HCT116 (cell line): ENCODE results near the gene PRKCH. TPM values are rescaled to one million over a fixed set of nuclear protein-coding genes. Genes with fewer than 3 reads are reported as not detected.

ENCODE experiments used
- ATAC-seq: fragments of 200-7000 bp; cut with Tn5 transposase; 2 replicates; pipeline ENCODE4 v1.9.1; 2020; ENCODE audit warnings: mild to moderate bottlenecking, moderate library complexity
- BruUV-seq: library from RNA; stranded (reverse); fragments of 400-500 nt; replicated peaks from 2 replicates; lab custom pipeline; 2021; lab: Mats Ljungman, UMichigan
- CTCF ChIA-PET: fragments of 300-600 bp; sonication (Branson Sonifier 250); formaldehyde crosslinking; loops from one replicate; lab custom pipeline; 2021; ENCODE audit warnings: antibody characterized with exemption; lab: Charles Lee
- POLR2A ChIA-PET: fragments of 300-600, 350-600 bp; sonication (Branson Sonifier 250); formaldehyde crosslinking; loops from one replicate; lab custom pipeline; 2021; ENCODE audit warnings: antibody characterized with exemption; lab: Charles Lee
- RAD21 ChIA-PET, 2 experiments: fragments of 300-600 bp; sonication (Branson Sonifier 250); formaldehyde crosslinking; loops; one replicate each; lab custom pipeline; 2023; ENCODE audit warnings: low total read pairs in 2 of 2; ENCODE audit not compliant: uncharacterized antibody in 2 of 2, unreplicated experiment in 2 of 2, low non-redundant PET in 1 of 2; lab: Charles Lee
- DNase-seq: peaks from one replicate; pipeline ENCODE4 v3.0.0-alpha.2; 2010; ENCODE audit warnings: low read depth, low spot score
- H2AFZ ChIP-seq: fragments of 200-600 bp; shearing (Covaris generic), sonication (generic); 2 replicates; pipeline ENCODE4 v1.6.1; 2017; ENCODE audit warnings: low read depth, mixed run types, mixed read lengths, antibody characterized with exemption, low read length; ENCODE audit not compliant: poor library complexity, severe bottlenecking
- H3K27ac ChIP-seq: 2 replicates; pipeline ENCODE4 v1.5.1; 2012; ENCODE audit warnings: low read depth, low read length
- H3K27me3 ChIP-seq: fragments of 200-600 bp; sonication (generic); 2 replicates; pipeline ENCODE4 v1.6.1; 2016; ENCODE audit warnings: mixed run types, low read length, mixed read lengths; ENCODE audit not compliant: insufficient read depth
- H3K36me3 ChIP-seq, 2 experiments: fragments of 200-500 bp in 1 of 2; fragments of 200-600 bp in 1 of 2; sonication (Bioruptor generic) in 1 of 2; sonication (generic) in 1 of 2; 2 replicates each; pipeline versions ENCODE4 v1.5.1 to v1.6.1; 2014 to 2016; ENCODE audit warnings: low read length in 2 of 2, inconsistent platforms in 1 of 2, mixed read lengths in 1 of 2, mixed run types in 1 of 2; ENCODE audit not compliant: insufficient read depth in 2 of 2, control insufficient read depth in 1 of 2
- H3K4me1 ChIP-seq, 2 experiments: fragments of 200-600 bp in 1 of 2; sonication (generic) in 1 of 2; 2 replicates each; pipeline versions ENCODE4 v1.5.1 to v1.6.1; 2012 to 2017; ENCODE audit warnings: low read length in 2 of 2, inconsistent platforms in 1 of 2, mild to moderate bottlenecking in 1 of 2, mixed read lengths in 1 of 2, mixed run types in 1 of 2, moderate library complexity in 1 of 2; ENCODE audit not compliant: insufficient read depth in 2 of 2, control insufficient read depth in 1 of 2
- H3K4me2 ChIP-seq: fragments of 200-600 bp; sonication (generic); 2 replicates; pipeline ENCODE4 v1.6.1; 2017; ENCODE audit warnings: mixed run types, low read length, mixed read lengths
- H3K4me3 ChIP-seq, 2 experiments: fragments of 200-600 bp in 1 of 2; sonication (generic) in 1 of 2; replicated peaks in 1 of 2; 2 replicates each; pipeline ENCODE4 v1.5.1; 2011 to 2016; ENCODE audit warnings: low read length in 2 of 2, control low read depth in 1 of 2, low read depth in 1 of 2, mild to moderate bottlenecking in 1 of 2, mixed read lengths in 1 of 2, mixed run types in 1 of 2
- H3K79me2 ChIP-seq: fragments of 200-600 bp; sonication (generic); 2 replicates; pipeline ENCODE4 v1.6.1; 2017; ENCODE audit warnings: mild to moderate bottlenecking, mixed run types, low read length, moderate library complexity, mixed read lengths; ENCODE audit not compliant: insufficient read depth
- H3K9ac ChIP-seq: fragments of 200-600 bp; sonication (generic); 2 replicates; pipeline ENCODE4 v1.6.1; 2016; ENCODE audit warnings: low read length, mixed read lengths
- H3K9me2 ChIP-seq: fragments of 200-600 bp; sonication (generic), shearing (Covaris generic); 2 replicates; pipeline ENCODE4 v1.6.1; 2017; ENCODE audit warnings: mixed run types, mild to moderate bottlenecking, moderate library complexity; ENCODE audit not compliant: insufficient read depth
- H3K9me3 ChIP-seq, 2 experiments: fragments of 200-500 bp in 1 of 2; fragments of 200-600 bp in 1 of 2; sonication (Bioruptor generic) in 1 of 2; sonication (generic) in 1 of 2; 2 replicates each; pipeline ENCODE4 v1.6.1; 2014 to 2017; ENCODE audit warnings: low read length in 2 of 2, mixed read lengths in 2 of 2, inconsistent platforms in 1 of 2, low read depth in 1 of 2, mild to moderate bottlenecking in 1 of 2, mixed run types in 1 of 2, moderate library complexity in 1 of 2; ENCODE audit not compliant: control insufficient read depth in 1 of 2, insufficient read depth in 1 of 2
- H4K20me1 ChIP-seq: fragments of 200-600 bp; sonication (generic), shearing (Covaris generic); 2 replicates; pipeline ENCODE4 v1.6.1; 2017; ENCODE audit warnings: mixed run types, mild to moderate bottlenecking, moderate library complexity; ENCODE audit not compliant: insufficient read depth
- ATF3 ChIP-seq: IDR thresholded peaks from 2 replicates; pipeline ENCODE4 v1.6.1; 2012
- CEBPB ChIP-seq: IDR thresholded peaks from 2 replicates; pipeline ENCODE4 v1.6.1; 2012; ENCODE audit warnings: low read depth
- EGR1 ChIP-seq: IDR thresholded peaks from 2 replicates; pipeline ENCODE4 v1.6.1; 2012; ENCODE audit warnings: low read depth
- ELF1 ChIP-seq: IDR thresholded peaks from 2 replicates; pipeline ENCODE4 v1.6.1; 2012; ENCODE audit warnings: low read depth, borderline replicate concordance
- EZH2phosphoT487 ChIP-seq: fragments of 200-600 bp; IDR thresholded peaks from 2 replicates; pipeline ENCODE4 v1.6.1; 2018; ENCODE audit warnings: antibody characterized with exemption, borderline replicate concordance
- FOSL1 ChIP-seq: IDR thresholded peaks from 2 replicates; pipeline ENCODE4 v1.6.1; 2012; ENCODE audit warnings: low read depth
- JUND ChIP-seq: IDR thresholded peaks from 2 replicates; pipeline ENCODE4 v1.6.1; 2012
- POLR2A ChIP-seq: IDR thresholded peaks from 2 replicates; pipeline ENCODE4 v1.7.0; 2011; ENCODE audit warnings: borderline replicate concordance; ENCODE audit not compliant: insufficient read depth, insufficient read length; ENCODE audit errors: extremely low read depth
- POLR2AphosphoS5 ChIP-seq: IDR thresholded peaks from 2 replicates; pipeline ENCODE4 v1.6.1; 2011; ENCODE audit warnings: mild to moderate bottlenecking, low read depth, low read length, moderate library complexity
- RAD21 ChIP-seq: IDR thresholded peaks from 2 replicates; pipeline ENCODE4 v1.6.1; 2012; ENCODE audit warnings: low read depth, mild to moderate bottlenecking
- REST ChIP-seq: IDR thresholded peaks from 2 replicates; pipeline ENCODE4 v1.6.1; 2012; ENCODE audit warnings: low read depth
- SRF ChIP-seq: IDR thresholded peaks from 2 replicates; pipeline ENCODE4 v1.6.1; 2012; ENCODE audit warnings: low read depth
- TCF7L2 ChIP-seq: IDR thresholded peaks from 2 replicates; pipeline ENCODE4 v1.7.0; 2011; ENCODE audit warnings: borderline replicate concordance, inconsistent platforms; ENCODE audit not compliant: insufficient read depth, insufficient read length; ENCODE audit errors: extremely low read depth
- ZBTB33 ChIP-seq: IDR thresholded peaks from 2 replicates; pipeline ENCODE4 v1.6.1; 2011; ENCODE audit warnings: mild to moderate bottlenecking, low read length, moderate library complexity; ENCODE audit not compliant: insufficient replicate concordance; ENCODE audit errors: extremely low read depth
- ZFX ChIP-seq: fragments of 450-650 bp; IDR thresholded peaks from 2 replicates; pipeline ENCODE4 v1.6.1; 2017
- ZNF274 ChIP-seq: fragments of 200-500 bp; sonication (Bioruptor generic); IDR thresholded peaks from 2 replicates; pipeline ENCODE4 v1.6.1; 2014; ENCODE audit warnings: mild to moderate bottlenecking, low read depth, low read length, inconsistent platforms
- intact Hi-C: fragments of 100-400 bp; cut with micrococcal nuclease; formaldehyde crosslinking; loops from 2 replicates; pipeline ENCODE4 v1.10.0; 2022
- total RNA-seq: library from RNA; stranded (reverse); gene quantifications from one replicate; pipeline ENCODE4 v1.2.1, GENCODE V29; 2021; ENCODE audit not compliant: unreplicated experiment
- TF ChIP-seq, protein P1 (sequence below), 3 experiments: fragments of 200-600 bp in 1 of 3; sonication (generic) in 1 of 3; IDR thresholded peaks in 2 of 3; conservative IDR thresholded peaks in 1 of 3; 2 replicates each; pipeline ENCODE4 v1.5.1; 2012 to 2017; ENCODE audit warnings: low read depth in 2 of 3, low read length in 2 of 3, antibody characterized with exemption in 1 of 3, borderline replicate concordance in 1 of 3, control low read depth in 1 of 3, mild to moderate bottlenecking in 1 of 3, mixed read lengths in 1 of 3, mixed run types in 1 of 3, moderate library complexity in 1 of 3; ENCODE audit not compliant: insufficient read depth in 1 of 3
- TF ChIP-seq, protein P2 (sequence below): IDR thresholded peaks from 2 replicates; pipeline ENCODE4 v1.6.1; 2012

Gene PRKCH
- total RNA-seq, 1 experiment from 2014 or later, result 16.6 TPM

DNA sequence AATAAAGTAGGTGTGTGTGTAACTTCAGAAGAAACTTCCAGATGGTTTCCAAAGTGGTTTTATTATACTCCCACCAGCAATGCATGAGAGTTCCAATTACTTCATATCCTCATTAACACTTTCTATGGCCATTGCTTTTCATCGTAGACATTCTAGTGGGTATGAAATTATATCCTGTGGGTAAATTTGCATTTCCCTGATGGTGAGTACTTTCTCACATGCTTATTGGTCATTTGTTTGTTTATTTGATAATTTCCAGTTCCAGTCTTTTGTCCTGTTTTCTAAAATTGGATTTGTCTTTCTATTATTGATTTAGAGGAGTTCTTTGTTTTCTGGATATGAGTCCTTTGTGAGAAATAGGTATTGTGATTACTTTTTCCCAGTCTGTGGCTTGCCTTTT, 70.9 kb downstream of the PRKCH start:
- TF ChIP-seq SRF (no peak), EZH2phosphoT487 (no peak), FOSL1 (no peak), JUND (no peak), ZBTB33 (no peak), POLR2AphosphoS5 (no peak), TCF7L2 (no peak), ZNF274 (no peak), CEBPB (no peak), ZFX (no peak), RAD21 (no peak), REST (no peak), ELF1 (no peak), ATF3 (no peak), EGR1 (no peak), POLR2A (no peak)
- TF ChIP-seq, protein P1, sequence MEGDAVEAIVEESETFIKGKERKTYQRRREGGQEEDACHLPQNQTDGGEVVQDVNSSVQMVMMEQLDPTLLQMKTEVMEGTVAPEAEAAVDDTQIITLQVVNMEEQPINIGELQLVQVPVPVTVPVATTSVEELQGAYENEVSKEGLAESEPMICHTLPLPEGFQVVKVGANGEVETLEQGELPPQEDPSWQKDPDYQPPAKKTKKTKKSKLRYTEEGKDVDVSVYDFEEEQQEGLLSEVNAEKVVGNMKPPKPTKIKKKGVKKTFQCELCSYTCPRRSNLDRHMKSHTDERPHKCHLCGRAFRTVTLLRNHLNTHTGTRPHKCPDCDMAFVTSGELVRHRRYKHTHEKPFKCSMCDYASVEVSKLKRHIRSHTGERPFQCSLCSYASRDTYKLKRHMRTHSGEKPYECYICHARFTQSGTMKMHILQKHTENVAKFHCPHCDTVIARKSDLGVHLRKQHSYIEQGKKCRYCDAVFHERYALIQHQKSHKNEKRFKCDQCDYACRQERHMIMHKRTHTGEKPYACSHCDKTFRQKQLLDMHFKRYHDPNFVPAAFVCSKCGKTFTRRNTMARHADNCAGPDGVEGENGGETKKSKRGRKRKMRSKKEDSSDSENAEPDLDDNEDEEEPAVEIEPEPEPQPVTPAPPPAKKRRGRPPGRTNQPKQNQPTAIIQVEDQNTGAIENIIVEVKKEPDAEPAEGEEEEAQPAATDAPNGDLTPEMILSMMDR (IDR thresholded peaks at IDR 0.05 in 2 of 3, conservative IDR thresholded peaks at IDR 0.05 in 1 of 3; ENCODE audit: borderline replicate concordance in 1 of 3, insufficient read depth in 1 of 3, low read depth in 2 of 3, low read length in 2 of 3), result no peak
- TF ChIP-seq, protein P2, sequence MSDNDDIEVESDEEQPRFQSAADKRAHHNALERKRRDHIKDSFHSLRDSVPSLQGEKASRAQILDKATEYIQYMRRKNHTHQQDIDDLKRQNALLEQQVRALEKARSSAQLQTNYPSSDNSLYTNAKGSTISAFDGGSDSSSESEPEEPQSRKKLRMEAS, result no peak
- no peaks in the 10 kb centered on the region for H3K79me2 ChIP-seq
- H3K4me3 ChIP-seq, result no peak overlapping the region
- no peaks in the 10 kb centered on the region for H3K9me3 ChIP-seq
- no peak overlapping the region for H3K9ac ChIP-seq
- no peaks in the 10 kb centered on the region for H3K27me3 ChIP-seq
- ATAC-seq (no peak), DNase-seq (no peak)
- H3K4me1 ChIP-seq, result peaks cover 24 to 37% of the 10 kb centered on the region in 2 experiments
- H3K36me3 ChIP-seq, result no peaks in the 10 kb centered on the region
- H3K27ac ChIP-seq, result no peak overlapping the region
- intact Hi-C loops, result no loop called here
- ChIA-PET CTCF (no interaction called here), POLR2A (no interaction called here), RAD21 (no interaction called here)
- H2AFZ ChIP-seq, result no peak overlapping the region
- no TSS peak for BruUV-seq
- H3K9me2 ChIP-seq, result no peaks in the 10 kb centered on the region
- H3K4me2 ChIP-seq, result no peak overlapping the region
- no peaks in the 10 kb centered on the region for H4K20me1 ChIP-seq
